Fibroblast of villous mesenchyme (primary cell): ENCODE data around the gene DDX39A. TPM values are rescaled to one million over a fixed set of nuclear protein-coding genes. Genes with fewer than 3 reads are reported as not detected.
"Not testable (repeated sequence)": the region's sequence is repeated elsewhere in the genome, so short reads cannot be mapped to it uniquely, and the experiment has no call there.

Experiments
- DNase-seq: peaks from one replicate; pipeline ENCODE4 v3.0.0-alpha.2; 2010; ENCODE audit warnings: low read depth
- H3K4me3 ChIP-seq: 2 replicates; pipeline ENCODE4 v1.5.1; 2011; ENCODE audit warnings: low read depth, mild to moderate bottlenecking, low read length
- total RNA-seq: library from RNA; depleted of rRNA; stranded (reverse); fragments of >200 nt; gene quantifications from 2 replicates; pipeline ENCODE4 v1.2.3, GENCODE V29; 2012
- TF ChIP-seq, protein P1 (sequence below): IDR thresholded peaks from 2 replicates; pipeline ENCODE4 v1.5.1; 2012; ENCODE audit warnings: low read depth, mild to moderate bottlenecking, low read length; ENCODE audit not compliant: insufficient read depth

The DDX39A gene
- total RNA-seq, 1 donor = 56.6 TPM

DNA sequence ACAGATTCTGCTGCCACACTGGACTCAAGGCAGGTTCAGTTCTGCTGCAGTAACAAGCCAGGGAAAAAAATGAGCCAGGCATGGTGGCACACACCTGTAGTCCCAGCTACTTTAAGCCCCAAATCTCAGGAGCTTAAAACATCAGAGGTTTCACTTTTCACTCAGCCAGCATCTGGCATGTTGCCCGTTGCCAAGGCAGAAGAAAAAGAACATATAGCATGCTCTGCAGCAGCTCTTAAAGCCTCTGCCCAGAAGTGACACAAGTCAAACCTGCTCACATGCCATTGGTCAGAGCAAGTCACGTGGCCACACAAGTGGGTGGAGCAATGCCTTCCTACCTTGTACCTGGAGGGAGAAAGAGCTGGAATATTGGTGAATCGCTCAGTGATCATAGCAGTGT is 52.6 kb downstream of the DDX39A start:
- DNase-seq = peak; percentile 76
- H3K4me3 ChIP-seq = no peak overlapping the region
- TF ChIP-seq, protein P1, sequence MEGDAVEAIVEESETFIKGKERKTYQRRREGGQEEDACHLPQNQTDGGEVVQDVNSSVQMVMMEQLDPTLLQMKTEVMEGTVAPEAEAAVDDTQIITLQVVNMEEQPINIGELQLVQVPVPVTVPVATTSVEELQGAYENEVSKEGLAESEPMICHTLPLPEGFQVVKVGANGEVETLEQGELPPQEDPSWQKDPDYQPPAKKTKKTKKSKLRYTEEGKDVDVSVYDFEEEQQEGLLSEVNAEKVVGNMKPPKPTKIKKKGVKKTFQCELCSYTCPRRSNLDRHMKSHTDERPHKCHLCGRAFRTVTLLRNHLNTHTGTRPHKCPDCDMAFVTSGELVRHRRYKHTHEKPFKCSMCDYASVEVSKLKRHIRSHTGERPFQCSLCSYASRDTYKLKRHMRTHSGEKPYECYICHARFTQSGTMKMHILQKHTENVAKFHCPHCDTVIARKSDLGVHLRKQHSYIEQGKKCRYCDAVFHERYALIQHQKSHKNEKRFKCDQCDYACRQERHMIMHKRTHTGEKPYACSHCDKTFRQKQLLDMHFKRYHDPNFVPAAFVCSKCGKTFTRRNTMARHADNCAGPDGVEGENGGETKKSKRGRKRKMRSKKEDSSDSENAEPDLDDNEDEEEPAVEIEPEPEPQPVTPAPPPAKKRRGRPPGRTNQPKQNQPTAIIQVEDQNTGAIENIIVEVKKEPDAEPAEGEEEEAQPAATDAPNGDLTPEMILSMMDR = no peak

DNA sequence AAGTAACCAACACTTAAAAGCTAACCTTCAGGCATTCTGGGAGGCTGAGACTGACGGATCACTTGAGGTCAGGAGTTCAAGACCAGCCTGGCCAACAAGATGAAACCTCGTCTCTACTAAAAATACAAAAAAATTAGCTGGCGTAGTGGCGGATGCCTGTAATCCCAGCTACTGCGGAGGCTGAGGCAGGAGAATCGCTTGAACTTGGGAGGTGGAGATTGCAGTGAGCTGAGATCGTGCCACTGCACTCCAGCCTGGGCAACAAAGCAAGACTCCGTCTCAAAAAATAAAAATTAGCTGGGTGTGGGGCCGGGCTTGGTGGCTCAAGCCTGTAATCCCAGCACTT is 55.1 kb downstream of the DDX39A start:
- not testable (repeated sequence) for DNase-seq, H3K4me3 ChIP-seq

DNA sequence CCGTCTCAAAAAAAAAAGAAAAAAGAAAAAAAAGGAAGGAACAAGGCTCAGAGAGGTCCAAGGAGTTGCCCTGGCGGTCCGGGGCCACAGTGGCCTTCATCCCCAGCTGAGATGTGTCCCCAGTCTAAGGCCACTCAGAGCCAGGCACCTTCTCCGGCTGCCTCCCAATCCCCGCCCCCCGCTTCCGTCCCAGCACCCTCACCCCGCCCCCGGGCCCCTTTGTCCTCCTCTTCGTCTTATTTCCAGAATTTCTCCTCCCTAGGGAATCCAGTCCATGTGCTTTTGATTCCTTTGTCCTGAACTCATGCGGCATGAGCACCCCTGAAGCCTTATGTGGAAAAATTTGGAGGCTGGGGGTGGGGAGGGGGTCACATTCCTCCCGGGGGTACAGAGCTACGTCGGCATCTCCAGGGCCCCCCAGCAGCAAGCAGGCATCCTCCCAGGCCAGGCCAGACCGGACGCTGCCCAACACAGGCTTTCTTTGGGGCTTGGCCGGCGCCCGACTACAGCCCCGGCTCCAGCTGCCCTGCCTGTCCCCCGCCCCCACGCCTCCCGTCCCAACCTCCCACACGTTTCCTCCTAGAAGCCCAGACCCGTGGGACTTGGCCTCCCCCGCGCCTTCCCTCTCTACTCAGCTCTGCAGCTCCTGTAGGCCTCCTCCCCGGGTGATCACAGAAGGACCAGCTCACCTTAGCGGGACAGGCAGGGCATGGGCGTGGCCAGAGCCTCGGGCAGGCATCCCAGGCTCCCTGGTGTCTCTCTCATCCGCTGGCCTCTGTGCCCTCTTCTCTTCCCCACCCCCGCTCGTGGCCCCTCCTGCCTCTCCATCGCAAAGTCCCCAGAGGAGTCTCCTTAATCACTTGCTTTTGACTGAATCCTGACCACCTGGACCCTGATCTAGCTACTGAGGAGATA is 55.7 kb downstream of the DDX39A start:
- DNase-seq = peak; percentile 83
- TF ChIP-seq, protein P1 = no peak
- peak overlapping the region; percentile 28 for H3K4me3 ChIP-seq

DNA sequence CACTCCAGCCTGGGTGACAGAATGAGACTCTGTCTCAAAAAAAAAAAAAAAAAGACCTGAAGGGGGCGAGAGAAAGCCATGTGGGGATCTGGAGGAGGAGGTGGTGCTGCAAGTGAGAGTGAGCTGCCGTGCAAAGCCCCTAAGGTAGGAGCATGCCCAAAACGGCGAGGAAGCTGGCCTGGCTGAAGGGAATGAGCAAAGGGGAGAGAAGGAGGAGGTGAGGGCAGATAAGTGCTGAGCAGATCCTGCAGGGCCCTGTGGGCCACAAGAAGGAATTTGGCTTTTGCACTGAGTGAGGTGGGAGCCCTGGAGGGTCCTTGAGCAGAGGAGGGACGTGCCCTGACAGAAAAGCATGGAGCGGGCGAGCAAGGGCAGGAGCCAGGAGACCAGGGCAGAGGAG is 57.3 kb downstream of the DDX39A start:
- peak; percentile 34 for DNase-seq
- TF ChIP-seq, protein P1 = peak; percentile 18
- no peak overlapping the region for H3K4me3 ChIP-seq

Other genes starting within 250 kb of the DDX39A start
- 1.7 and 1.9 TPM in 2 replicates for gene ADGRL1, start 213.2 kb downstream of the DDX39A start, total RNA-seq
- gene ADGRE5, start 37.9 kb downstream of the DDX39A start, total RNA-seq = 40.9 and 48.4 TPM in 2 replicates
- 127 and 207 TPM in 2 replicates for gene PKN1, start 14.0 kb upstream of the DDX39A start, total RNA-seq
- gene PTGER1, start 56.0 kb upstream of the DDX39A start, total RNA-seq = 2.6 and 3.9 TPM in 2 replicates
- gene GIPC1, start 76.8 kb upstream of the DDX39A start, total RNA-seq = 155 and 169 TPM in 2 replicates
- gene DNAJB1, start 99.1 kb upstream of the DDX39A start, total RNA-seq = 78.0 and 99.3 TPM in 2 replicates
- gene TECR, start 110.3 kb upstream of the DDX39A start, total RNA-seq = 27.4 and 32.0 TPM in 2 replicates
- gene NDUFB7, start 152.7 kb upstream of the DDX39A start, total RNA-seq = 216 and 357 TPM in 2 replicates
- gene CLEC17A, start 163.7 kb upstream of the DDX39A start, total RNA-seq = not detected in 2 replicates